ENCODE results near the gene EXOC6.

The EXOC6 gene

DNA sequence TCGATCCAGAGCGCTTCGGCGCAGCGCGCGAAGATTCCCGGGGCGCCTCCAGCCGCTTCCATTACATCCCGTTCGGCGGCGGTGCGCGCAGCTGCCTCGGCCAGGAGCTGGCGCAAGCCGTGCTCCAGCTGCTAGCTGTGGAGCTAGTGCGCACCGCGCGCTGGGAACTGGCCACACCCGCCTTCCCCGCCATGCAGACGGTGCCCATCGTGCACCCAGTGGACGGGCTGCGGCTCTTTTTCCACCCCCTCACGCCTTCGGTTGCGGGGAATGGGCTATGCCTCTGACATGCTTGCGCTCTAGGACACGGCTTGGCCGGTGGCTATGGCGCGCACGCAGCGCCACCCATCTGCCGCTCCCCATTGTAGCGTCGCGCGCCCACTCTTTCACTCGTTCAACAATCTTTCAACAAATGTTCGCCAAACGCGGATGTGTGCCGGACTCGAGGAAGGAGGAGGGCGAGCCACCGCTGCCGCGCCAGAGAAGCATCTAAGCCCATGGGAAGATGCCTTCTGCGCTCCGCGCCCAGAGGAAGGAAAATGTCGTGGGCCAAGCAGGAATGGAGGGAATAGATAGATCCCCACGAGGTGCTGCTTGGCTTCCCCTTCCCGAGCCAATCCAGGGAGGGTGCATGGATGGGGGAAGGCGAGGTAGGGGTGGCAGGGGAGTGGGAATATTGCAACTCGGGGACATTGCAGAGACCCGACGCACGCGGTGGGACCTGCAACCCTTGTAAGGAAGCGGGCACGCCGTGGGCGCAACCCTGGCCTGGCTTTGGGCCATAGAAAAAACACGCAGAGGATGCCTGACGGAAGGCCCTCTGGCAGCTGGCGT is 220.3 kb downstream of the EXOC6 start:
- no peak for DNase-seq

- DNase-seq = no peak
Observed at GRCh38 chr10:93069245-93069561, 220.9 kb downstream of the EXOC6 start.

- no peak for DNase-seq
Observed at GRCh38 chr10:93070378-93071176, 222.3 kb downstream of the EXOC6 start.

DNA sequence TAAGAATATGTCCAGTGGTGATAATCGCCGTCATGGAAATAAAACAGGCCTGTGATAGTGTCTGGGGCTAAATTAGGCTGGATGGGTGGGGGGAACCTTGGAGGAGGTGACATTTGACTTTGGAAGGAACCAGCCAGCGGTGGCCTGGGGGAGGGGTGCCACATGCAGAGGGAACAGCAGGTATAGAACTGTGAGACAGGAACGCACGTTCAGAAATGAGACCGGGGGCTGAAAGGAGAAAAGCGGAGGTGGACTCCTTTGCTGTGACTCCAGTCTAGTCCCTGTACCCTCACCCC is 222.8 kb downstream of the EXOC6 start:
- DNase-seq = no peak

DNA sequence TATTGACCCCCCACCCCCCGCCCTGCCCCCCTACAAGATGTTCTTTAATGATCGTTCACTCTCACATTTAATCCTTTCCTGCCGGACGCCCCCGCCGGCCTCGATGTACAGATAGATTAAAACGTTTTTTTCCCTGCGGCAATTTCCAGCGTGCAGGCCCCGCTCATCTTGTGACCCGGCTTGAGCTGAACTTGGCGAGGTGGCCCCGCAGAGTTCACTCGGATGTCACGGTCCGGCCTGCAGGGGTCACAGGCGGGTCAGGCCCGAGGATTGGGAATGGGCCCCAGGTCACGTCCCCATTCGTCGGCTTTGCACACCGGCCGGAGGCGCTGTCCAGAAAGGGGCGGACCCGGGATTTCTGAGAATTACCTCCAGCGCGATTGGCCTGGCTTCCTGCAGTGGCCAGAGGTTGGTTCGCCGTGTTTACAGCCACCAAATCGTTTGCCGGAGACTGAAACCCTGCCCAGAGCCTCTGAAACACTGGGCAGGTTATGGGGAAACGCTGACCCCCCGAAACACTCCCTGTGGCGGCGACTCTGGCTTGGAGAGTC is 223.4 kb downstream of the EXOC6 start:
- no peak for DNase-seq

GRCh38 chr10:93072225-93072712 is 223.9 kb downstream of the EXOC6 start:
- DNase-seq = no peak

DNA sequence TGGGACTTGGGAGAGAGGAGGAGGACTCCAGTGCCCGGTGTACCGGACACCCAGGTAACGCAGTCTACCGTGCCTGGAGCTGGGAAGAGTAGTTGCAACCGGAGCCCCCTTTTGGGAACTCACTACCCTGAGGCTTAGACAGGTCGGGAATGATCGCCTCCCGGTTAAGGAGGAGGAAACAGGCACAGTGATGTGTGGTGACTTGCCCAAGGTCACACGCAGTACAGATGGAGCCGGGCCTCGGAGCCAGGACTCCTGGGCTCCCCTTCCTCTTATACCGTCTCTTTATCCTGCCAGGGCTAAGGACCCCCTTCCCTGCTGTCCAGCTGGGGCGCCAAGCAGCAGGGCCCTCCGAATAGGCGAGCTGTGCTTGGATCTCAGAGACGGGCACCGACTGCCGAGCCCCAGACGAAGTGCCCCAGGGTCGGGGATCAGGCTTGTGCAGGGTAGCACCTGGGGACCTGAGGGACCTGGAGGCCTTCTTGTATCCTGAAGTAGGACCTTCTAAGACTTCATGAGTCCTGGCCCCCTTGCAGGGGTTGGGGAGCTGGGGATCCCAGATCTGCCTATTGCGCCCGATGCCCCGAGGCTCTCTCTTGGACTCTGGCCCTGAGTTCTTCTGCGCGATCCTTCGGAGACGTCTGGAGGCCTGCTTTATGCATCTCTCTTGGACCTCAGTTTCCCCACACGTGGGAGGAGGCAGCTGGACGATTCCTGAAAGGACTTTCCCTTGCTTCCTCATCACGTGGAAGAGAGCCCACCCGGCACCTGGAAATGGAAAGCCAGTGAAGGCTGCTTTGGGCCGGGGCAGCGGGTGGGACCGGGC is 224.6 kb downstream of the EXOC6 start:
- no peak for DNase-seq

- no peak for DNase-seq
Observed at GRCh38 chr10:93073539-93074146, 225.3 kb downstream of the EXOC6 start, which contains the start of gene CYP26A1. CYP26A1 (plus strand) TSS chr10:93073893; CDS start chr10:93073935, 42 bp downstream.

GRCh38 chr10:93074147-93074596 is 225.9 kb downstream of the EXOC6 start:
- peak; percentile 19 for DNase-seq

GRCh38 chr10:93074597-93075368 is 226.5 kb downstream of the EXOC6 start:
- DNase-seq = no peak

DNA sequence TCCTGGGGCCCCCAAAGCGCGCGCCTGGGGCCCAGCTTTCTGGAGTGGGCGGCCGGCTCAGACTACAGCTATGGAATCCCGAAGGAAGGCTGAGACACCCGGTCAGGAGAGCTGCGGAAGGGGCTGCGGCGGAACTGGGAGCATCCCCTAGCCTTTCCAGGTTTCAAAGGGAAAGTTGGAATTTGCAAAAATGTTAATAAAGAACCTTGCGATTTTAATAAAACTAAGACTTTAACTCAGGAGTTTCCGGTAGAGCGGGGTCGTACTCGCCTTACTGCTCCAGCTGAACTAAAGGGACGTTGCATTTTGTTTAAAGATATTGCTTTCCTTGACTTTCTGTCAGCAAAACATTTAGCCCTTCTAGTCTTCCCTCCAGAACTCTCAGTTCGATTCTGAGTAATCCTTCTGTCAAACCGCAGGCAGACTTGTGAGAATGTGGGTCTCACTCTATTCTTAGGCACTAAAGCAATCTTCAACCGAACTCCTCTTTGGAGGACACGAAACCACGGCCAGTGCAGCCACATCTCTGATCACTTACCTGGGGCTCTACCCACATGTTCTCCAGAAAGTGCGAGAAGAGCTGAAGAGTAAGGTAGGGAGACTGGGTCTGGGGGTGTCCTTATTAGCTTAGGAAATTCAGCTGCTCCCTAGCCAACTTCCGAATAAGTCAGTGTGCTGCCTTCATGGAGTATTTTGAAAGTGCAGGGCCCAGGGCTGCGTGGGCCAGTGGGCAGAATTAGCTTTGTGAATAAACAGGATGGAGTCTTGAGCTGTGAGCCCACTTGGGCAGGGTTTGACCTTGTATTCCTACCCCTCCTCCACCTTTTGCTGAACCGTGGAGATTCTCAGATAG is 227.3 kb downstream of the EXOC6 start:
- no peak for DNase-seq

DNA sequence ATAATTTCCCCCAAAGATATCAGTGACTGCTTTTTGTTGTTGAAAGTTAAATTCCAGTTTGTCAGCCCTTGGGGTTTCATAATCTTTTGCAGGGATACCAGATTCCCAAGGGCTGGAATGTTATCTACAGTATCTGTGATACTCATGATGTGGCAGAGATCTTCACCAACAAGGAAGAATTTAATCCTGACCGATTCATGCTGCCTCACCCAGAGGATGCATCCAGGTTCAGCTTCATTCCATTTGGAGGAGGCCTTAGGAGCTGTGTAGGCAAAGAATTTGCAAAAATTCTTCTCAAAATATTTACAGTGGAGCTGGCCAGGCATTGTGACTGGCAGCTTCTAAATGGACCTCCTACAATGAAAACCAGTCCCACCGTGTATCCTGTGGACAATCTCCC is 228.6 kb downstream of the EXOC6 start:
- no peak for DNase-seq

- no peak for DNase-seq
Observed at GRCh38 chr10:93077860-93078337, 229.6 kb downstream of the EXOC6 start.

DNA sequence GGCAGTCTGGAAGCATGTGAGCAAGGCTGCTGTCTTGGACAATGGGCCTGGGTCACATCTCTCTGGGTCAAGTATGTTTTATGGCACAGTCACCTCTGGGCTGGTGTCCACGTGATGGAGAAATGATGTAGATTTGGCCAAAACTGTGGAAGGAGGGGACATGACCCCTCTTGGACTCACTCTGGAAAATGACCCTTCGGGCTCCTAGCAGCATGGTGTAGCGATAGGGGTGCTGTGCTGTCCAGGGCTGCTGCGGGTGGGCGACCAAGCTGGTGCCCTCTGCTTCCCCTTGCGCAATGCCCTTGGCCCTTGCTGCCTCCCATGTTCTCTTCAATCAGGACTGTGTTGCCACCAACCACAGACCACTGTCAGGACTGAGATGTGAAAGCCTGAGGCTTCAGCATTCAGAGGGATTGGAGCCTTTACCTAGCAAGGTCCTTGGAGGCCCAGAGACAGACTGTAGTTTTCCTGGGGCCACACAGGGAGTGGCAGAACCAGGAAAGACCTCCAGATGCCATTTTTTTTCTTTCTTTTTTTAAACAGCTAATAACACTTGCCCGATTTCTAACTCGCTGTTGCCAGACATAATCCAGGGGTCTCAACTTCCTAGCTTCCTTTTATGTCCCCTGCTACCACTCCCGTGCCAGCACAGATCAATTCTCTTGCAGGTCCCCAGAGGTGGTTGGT is 231.5 kb downstream of the EXOC6 start:
- DNase-seq = no peak

DNA sequence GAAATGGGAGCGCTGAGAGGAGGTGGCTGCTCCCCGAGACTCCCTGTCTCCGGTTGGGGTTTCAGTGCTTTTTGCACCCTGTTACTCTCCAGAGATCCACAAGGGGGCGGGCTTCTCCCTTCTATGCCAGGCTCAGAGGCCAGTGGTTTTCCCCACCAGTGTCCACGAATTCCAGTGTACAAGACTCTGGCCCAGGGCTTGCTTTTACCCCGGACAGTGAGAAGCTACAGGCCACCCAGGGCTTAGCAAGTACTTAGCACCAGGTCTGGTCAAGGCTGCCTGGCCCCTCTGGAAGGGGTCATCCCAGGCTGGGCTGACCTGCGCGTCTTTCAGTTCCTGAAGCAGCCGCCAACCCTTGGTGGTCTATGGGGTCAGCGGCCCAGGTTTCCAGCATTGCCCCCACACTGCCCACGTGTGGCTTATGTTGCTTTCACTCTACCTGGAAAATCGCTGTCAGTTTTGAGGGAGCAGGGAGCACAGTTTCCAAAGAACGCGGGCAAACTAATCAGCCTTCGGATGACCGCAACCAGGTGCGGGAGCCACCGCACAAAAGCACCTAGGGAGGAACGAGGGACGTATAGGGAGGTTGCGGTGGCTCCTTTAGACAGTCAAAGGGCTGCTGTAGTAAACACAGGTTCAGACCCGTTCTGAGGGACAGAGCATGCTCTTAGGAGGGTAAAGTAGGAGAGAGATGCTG is 232.2 kb downstream of the EXOC6 start:
- DNase-seq = no peak

- no peak for DNase-seq
Observed at GRCh38 chr10:93081318-93081717, 233.0 kb downstream of the EXOC6 start.

- DNase-seq = no peak
Observed at GRCh38 chr10:93081834-93082233, 233.5 kb downstream of the EXOC6 start.

- no peak for DNase-seq
Observed at GRCh38 chr10:93083743-93084539, 235.6 kb downstream of the EXOC6 start.
